H1 (cell line): ENCODE results near the gene EGFR.

Source experiments
- CEBPB ChIP-seq: IDR thresholded peaks from 2 replicates; pipeline ENCODE4 v1.6.1; 2012; ENCODE audit warnings: low read depth, low read length
- CTCF ChIP-seq, 3 experiments: IDR thresholded peaks; 1 replicate in 2 of 3; 2 replicates in 1 of 3; pipeline versions ENCODE4 v1.5.1 to v1.6.1; 2011; ENCODE audit warnings: low read length in 3 of 3, mild to moderate bottlenecking in 3 of 3, inconsistent platforms in 2 of 3, low read depth in 1 of 3, moderate library complexity in 1 of 3; ENCODE audit not compliant: insufficient read depth in 1 of 3; ENCODE audit errors: control extremely low read depth in 1 of 3
- EZH2 ChIP-seq: fragments of 200-600 bp; sonication (generic); IDR thresholded peaks from 2 replicates; pipeline ENCODE4 v1.7.1; 2012; ENCODE audit warnings: low read depth, mild to moderate bottlenecking, moderate library complexity, low read length, inconsistent platforms; ENCODE audit not compliant: severe bottlenecking
- KDM1A ChIP-seq: fragments of 200-600, 300-600 bp; sonication (generic); IDR thresholded peaks from 2 replicates; pipeline ENCODE4 v1.7.1; 2016; ENCODE audit warnings: mild to moderate bottlenecking, low read length, borderline replicate concordance
- POLR2A ChIP-seq, 2 experiments: IDR thresholded peaks; 1 replicate in 1 of 2; 2 replicates in 1 of 2; pipeline ENCODE4 v1.6.1; 2011; ENCODE audit warnings: low read depth in 2 of 2, low read length in 2 of 2, mild to moderate bottlenecking in 2 of 2; ENCODE audit errors: control extremely low read depth in 1 of 2
- POLR2AphosphoS5 ChIP-seq: IDR thresholded peaks from 2 replicates; pipeline ENCODE4 v1.6.1; 2011; ENCODE audit warnings: low read depth, low read length
- SP1 ChIP-seq: IDR thresholded peaks from 2 replicates; pipeline ENCODE4 v1.6.1; 2011; ENCODE audit warnings: low read depth, low read length
- TF ChIP-seq, protein P1 (sequence below): IDR thresholded peaks from 2 replicates; pipeline ENCODE4 v1.6.1; 2011; ENCODE audit warnings: low read length, improper control_type of control experiment
- TF ChIP-seq, protein P2 (sequence below): IDR thresholded peaks from 2 replicates; pipeline ENCODE4 v1.6.1; 2012; ENCODE audit warnings: low read length, inconsistent platforms

GRCh38 chr7:54988516-54988915 is 30.3 kb upstream of the EGFR start:
- TF ChIP-seq CTCF (IDR thresholded peaks at IDR 0.05; ENCODE audit: control extremely low read depth in 1 of 3, insufficient read depth in 1 of 3, low read depth in 1 of 3, low read length in 3 of 3) (no peak), POLR2AphosphoS5 (no peak), POLR2A (IDR thresholded peaks at IDR 0.05; ENCODE audit: control extremely low read depth in 1 of 2, low read depth in 2 of 2, low read length in 2 of 2) (no peak), SP1 (no peak), CEBPB (no peak), EZH2 (no peak), KDM1A (no peak)
- TF ChIP-seq, protein P1, sequence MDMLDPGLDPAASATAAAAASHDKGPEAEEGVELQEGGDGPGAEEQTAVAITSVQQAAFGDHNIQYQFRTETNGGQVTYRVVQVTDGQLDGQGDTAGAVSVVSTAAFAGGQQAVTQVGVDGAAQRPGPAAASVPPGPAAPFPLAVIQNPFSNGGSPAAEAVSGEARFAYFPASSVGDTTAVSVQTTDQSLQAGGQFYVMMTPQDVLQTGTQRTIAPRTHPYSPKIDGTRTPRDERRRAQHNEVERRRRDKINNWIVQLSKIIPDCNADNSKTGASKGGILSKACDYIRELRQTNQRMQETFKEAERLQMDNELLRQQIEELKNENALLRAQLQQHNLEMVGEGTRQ: no peak
- TF ChIP-seq, protein P2, sequence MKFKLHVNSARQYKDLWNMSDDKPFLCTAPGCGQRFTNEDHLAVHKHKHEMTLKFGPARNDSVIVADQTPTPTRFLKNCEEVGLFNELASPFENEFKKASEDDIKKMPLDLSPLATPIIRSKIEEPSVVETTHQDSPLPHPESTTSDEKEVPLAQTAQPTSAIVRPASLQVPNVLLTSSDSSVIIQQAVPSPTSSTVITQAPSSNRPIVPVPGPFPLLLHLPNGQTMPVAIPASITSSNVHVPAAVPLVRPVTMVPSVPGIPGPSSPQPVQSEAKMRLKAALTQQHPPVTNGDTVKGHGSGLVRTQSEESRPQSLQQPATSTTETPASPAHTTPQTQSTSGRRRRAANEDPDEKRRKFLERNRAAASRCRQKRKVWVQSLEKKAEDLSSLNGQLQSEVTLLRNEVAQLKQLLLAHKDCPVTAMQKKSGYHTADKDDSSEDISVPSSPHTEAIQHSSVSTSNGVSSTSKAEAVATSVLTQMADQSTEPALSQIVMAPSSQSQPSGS: no peak
